ENCODE data around the gene SKP1.

DNA sequence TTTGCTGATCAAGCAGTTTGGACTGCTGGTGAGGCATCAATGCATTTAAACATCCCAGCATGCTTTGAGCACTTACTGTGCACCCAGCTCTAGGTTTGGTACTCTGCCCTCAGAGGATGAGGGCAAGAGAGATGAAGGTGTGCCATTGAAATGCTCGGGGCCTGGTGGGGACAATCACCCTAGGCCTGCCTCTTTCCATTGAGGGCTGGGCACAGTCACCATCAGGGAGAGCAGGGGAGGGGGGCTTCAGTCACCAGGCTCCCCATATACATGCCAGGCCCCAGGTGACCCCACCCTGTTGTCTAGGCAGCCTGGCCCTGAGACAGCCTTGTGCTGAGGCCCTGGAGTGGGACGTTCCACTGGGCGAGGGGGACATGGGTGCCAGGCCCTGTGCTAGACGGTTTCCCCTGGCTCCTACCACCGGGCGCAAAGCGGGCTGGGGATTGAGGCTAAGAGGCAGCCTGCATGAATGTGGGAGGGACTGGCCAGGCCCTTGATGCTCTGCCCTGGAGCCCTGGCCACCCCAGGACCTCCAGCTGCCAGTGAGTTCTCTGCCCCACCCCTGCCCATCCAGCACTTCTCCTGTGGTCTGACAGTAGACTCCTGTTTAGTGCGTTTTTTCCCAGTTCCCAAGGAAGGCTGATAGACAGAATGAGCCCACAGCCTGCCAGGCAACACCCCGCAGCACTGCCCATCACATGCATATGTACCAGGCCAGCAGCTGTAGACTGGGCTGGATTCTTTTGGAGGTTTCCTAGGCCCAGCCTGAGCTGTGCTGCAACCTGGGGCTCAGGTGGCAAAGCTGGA, 43.4 kb downstream of the SKP1 start:
- TF ChIP-seq EZH2 (IDR thresholded peaks at IDR 0.05) (no peak), CTCF (IDR thresholded peaks at IDR 0.05 in 2 of 3, conservative IDR thresholded peaks at IDR 0.05 in 1 of 3; ENCODE audit: borderline replicate concordance in 1 of 3, insufficient read depth in 1 of 3, low read depth in 2 of 3, low read length in 2 of 3) (no peak), REST (IDR thresholded peaks at IDR 0.05; ENCODE audit: low read depth) (no peak), EZH2phosphoT487 (IDR thresholded peaks at IDR 0.05; ENCODE audit: borderline replicate concordance) (no peak), POLR2A (IDR thresholded peaks at IDR 0.05; ENCODE audit: borderline replicate concordance, extremely low read depth, insufficient read depth, insufficient read length) (no peak), ZFX (IDR thresholded peaks at IDR 0.05) (no peak), CEBPB (IDR thresholded peaks at IDR 0.05; ENCODE audit: low read depth) (no peak)
- TF ChIP-seq, protein P1, sequence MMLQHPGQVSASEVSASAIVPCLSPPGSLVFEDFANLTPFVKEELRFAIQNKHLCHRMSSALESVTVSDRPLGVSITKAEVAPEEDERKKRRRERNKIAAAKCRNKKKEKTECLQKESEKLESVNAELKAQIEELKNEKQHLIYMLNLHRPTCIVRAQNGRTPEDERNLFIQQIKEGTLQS (IDR thresholded peaks at IDR 0.05): no peak
